Keratinocyte (primary cell): ENCODE measurements around the gene ZBTB7B. TPM values are rescaled to one million over a fixed set of nuclear protein-coding genes. Genes with fewer than 3 reads are reported as not detected.
A peak's percentile ranks its signal among the peaks of the same experiment; 100 is the strongest.

Experiments used
- DNase-seq: peaks from one replicate; pipeline ENCODE4 v3.0.0-alpha.2; 2011; ENCODE audit warnings: low read depth, missing footprints, low spot score
- FAIRE-seq: peaks from 2 replicates; lab custom pipeline; 2011; peaks lifted over from hg19 to GRCh38; lab: Jason Lieb, UNC
- H2AFZ ChIP-seq: 2 replicates; pipeline ENCODE4 v1.6.0; 2012; ENCODE audit warnings: low read length, control low read depth, inconsistent platforms; ENCODE audit not compliant: control insufficient read depth
- H3K27ac ChIP-seq: 2 replicates; pipeline ENCODE4 v1.5.1; 2011; ENCODE audit warnings: low read length; ENCODE audit not compliant: control insufficient read depth, insufficient read depth
- H3K27me3 ChIP-seq: 3 replicates; pipeline ENCODE4 v1.6.0; 2011; ENCODE audit warnings: low read length; ENCODE audit not compliant: control insufficient read depth, insufficient read depth; ENCODE audit errors: extremely low read depth
- H3K36me3 ChIP-seq, 2 experiments: 2 replicates in 1 of 2; 3 replicates in 1 of 2; pipeline ENCODE4 v1.5.1; 2011; ENCODE audit warnings: low read length in 2 of 2, mild to moderate bottlenecking in 1 of 2; ENCODE audit not compliant: control insufficient read depth in 2 of 2, insufficient read depth in 2 of 2; ENCODE audit errors: extremely low read depth in 1 of 2
- H3K4me1 ChIP-seq: 3 replicates; pipeline ENCODE4 v1.5.1; 2011; ENCODE audit warnings: low read length; ENCODE audit not compliant: control insufficient read depth, insufficient read depth; ENCODE audit errors: extremely low read depth
- H3K4me2 ChIP-seq: 3 replicates; pipeline ENCODE4 v1.6.0; 2011; ENCODE audit warnings: low read depth, low read length; ENCODE audit not compliant: control insufficient read depth, insufficient read depth; ENCODE audit errors: extremely low read depth
- H3K4me3 ChIP-seq, 3 experiments: fragments of 200-600 bp in 1 of 3; sonication (generic) in 1 of 3; 2 replicates in 2 of 3; 3 replicates in 1 of 3; pipeline ENCODE4 v1.5.1; 2011 to 2016; ENCODE audit warnings: low read length in 3 of 3, mild to moderate bottlenecking in 3 of 3, control low read depth in 2 of 3, inconsistent platforms in 1 of 3, low read depth in 1 of 3, mixed read lengths in 1 of 3, mixed run types in 1 of 3, moderate library complexity in 1 of 3; ENCODE audit not compliant: control insufficient read depth in 2 of 3, insufficient read depth in 2 of 3; ENCODE audit errors: extremely low read depth in 1 of 3
- H3K79me2 ChIP-seq: 2 replicates; pipeline ENCODE4 v1.6.0; 2012; ENCODE audit warnings: low read length; ENCODE audit not compliant: control insufficient read depth, insufficient read depth
- H3K9ac ChIP-seq: 3 replicates; pipeline ENCODE4 v1.6.0; 2011; ENCODE audit warnings: low read length; ENCODE audit not compliant: control insufficient read depth, insufficient read depth; ENCODE audit errors: extremely low read depth
- H3K9me1 ChIP-seq: 3 replicates; pipeline ENCODE4 v1.6.0; 2011; ENCODE audit warnings: low read length; ENCODE audit not compliant: control insufficient read depth, insufficient read depth; ENCODE audit errors: extremely low read depth
- H3K9me3 ChIP-seq: 2 replicates; pipeline ENCODE4 v1.5.1; 2012; ENCODE audit warnings: low read depth, low read length; ENCODE audit not compliant: control insufficient read depth
- H4K20me1 ChIP-seq: 3 replicates; pipeline ENCODE4 v1.6.0; 2011; ENCODE audit warnings: low read length; ENCODE audit not compliant: control insufficient read depth, insufficient read depth; ENCODE audit errors: extremely low read depth
- CTCF ChIP-seq, 3 experiments: IDR thresholded peaks in 1 of 3; conservative IDR thresholded peaks in 1 of 3; optimal IDR thresholded peaks in 1 of 3; 2 replicates in 2 of 3; 3 replicates in 1 of 3; pipeline versions ENCODE3 to v1.5.1; 2011; ENCODE audit warnings: low read length in 3 of 3, mild to moderate bottlenecking in 3 of 3, moderate library complexity in 2 of 3, control low read depth in 1 of 3, inconsistent platforms in 1 of 3; ENCODE audit not compliant: insufficient read depth in 2 of 3; ENCODE audit errors: extremely low read depth in 1 of 3
- EZH2 ChIP-seq: IDR thresholded peaks from one replicate; pipeline ENCODE4 v1.6.1; 2012; ENCODE audit warnings: inconsistent platforms, mild to moderate bottlenecking, low read length, moderate library complexity
- dilution Hi-C: fragments of 300-500 bp; cut with MboI; formaldehyde crosslinking; loops from one replicate; pipeline ENCODE4 v1.7.0; 2020; ENCODE audit warnings: low sequenced_read_pairs; ENCODE audit not compliant: extremely low pct_ligation_motif_present
- polyA plus RNA-seq, 5 experiments: library from polyadenylated mRNA; depleted of rRNA in 3 of 5; stranded (reverse) in 3 of 5; stranded (forward) in 1 of 5; unstranded in 1 of 5; fragments of >200 nt; gene quantifications; 1 replicate in 1 of 5; 2 replicates in 3 of 5; 3 replicates in 1 of 5; pipeline versions ENCODE4 v1.2.1 to v1.2.3, GENCODE V29; 2011 to 2012; ENCODE audit warnings: missing spikeins in 2 of 5, low read depth in 1 of 5, low replicate concordance in 1 of 5

The ZBTB7B gene
- polyA plus RNA-seq, 1 donor (not counting 4 experiments of a cell fraction or from before 2014, with no cell fraction given): 20.9 TPM

GRCh38 chr1:155000726-155001424 is 1.7 kb upstream of the ZBTB7B start:
- H3K79me2 ChIP-seq: peaks cover 29% of the 10 kb centered on the region
- FAIRE-seq: no peak
- peaks cover 30% of the 10 kb centered on the region for H3K4me1 ChIP-seq
- no peaks in the 10 kb centered on the region for H3K27me3 ChIP-seq
- H4K20me1 ChIP-seq: no peaks in the 10 kb centered on the region
- no peaks in the 10 kb centered on the region for H3K9me1 ChIP-seq
- no peaks in the 10 kb centered on the region for H3K36me3 ChIP-seq
- peak overlapping the region; percentile 76 to 87 (median 83) for H3K4me3 ChIP-seq
- dilution Hi-C loops: no loop called here
- H3K27ac ChIP-seq: peak overlapping the region; percentile 72
- H2AFZ ChIP-seq: peak overlapping the region; percentile 17
- H3K4me2 ChIP-seq: peak overlapping the region; percentile 87
- H3K9ac ChIP-seq: peak overlapping the region; percentile 75
- H3K9me3 ChIP-seq: no peaks in the 10 kb centered on the region
- TF ChIP-seq EZH2: no peak
- no peak for TF ChIP-seq CTCF (optimal IDR thresholded peaks at IDR 0.05 in 1 of 3, IDR thresholded peaks at IDR 0.05 in 1 of 3, conservative IDR thresholded peaks at IDR 0.05 in 1 of 3; ENCODE audit: extremely low read depth in 1 of 3, insufficient read depth in 2 of 3, low read length in 3 of 3)
- DNase-seq: no peak

- Histone ChIP-seq H3K9ac (peak overlapping the region; percentile 75), H4K20me1 (no peaks in the 10 kb centered on the region), H3K36me3 (peaks cover 0 to 4% of the 10 kb centered on the region in 2 experiments), H3K4me2 (peak overlapping the region; percentile 87), H2AFZ (no peak overlapping the region), H3K4me1 (peaks cover 35% of the 10 kb centered on the region), H3K27ac (peak overlapping the region; percentile 72), H3K9me3 (no peaks in the 10 kb centered on the region), H3K79me2 (peaks cover 34% of the 10 kb centered on the region), H3K9me1 (no peaks in the 10 kb centered on the region), H3K27me3 (no peaks in the 10 kb centered on the region), H3K4me3 (peak overlapping the region; percentile 76 to 87 (median 83))
- no peak for FAIRE-seq
- TF ChIP-seq CTCF (optimal IDR thresholded peaks at IDR 0.05 in 1 of 3, IDR thresholded peaks at IDR 0.05 in 1 of 3, conservative IDR thresholded peaks at IDR 0.05 in 1 of 3; ENCODE audit: extremely low read depth in 1 of 3, insufficient read depth in 2 of 3, low read length in 3 of 3): no peak
- TF ChIP-seq EZH2: no peak
- DNase-seq: no peak
- dilution Hi-C loops: no loop called here
Observed at GRCh38 chr1:155001425-155001674, 1.3 kb upstream of the ZBTB7B start.
